HG03095 (cell line): Measurements from ENCODE around the gene SLC5A2.
"Not testable (repeated sequence)": the region's sequence is repeated elsewhere in the genome, so short reads cannot be mapped to it uniquely, and the experiment has no call there.

Experiments
- ATAC-seq: cut with Tn5 transposase; IDR thresholded peaks from one replicate; pipeline ENCODE4 v1.9.1; 2021; ENCODE audit warnings: moderate library complexity; ENCODE audit not compliant: unreplicated experiment

Gene SLC5A2

DNA sequence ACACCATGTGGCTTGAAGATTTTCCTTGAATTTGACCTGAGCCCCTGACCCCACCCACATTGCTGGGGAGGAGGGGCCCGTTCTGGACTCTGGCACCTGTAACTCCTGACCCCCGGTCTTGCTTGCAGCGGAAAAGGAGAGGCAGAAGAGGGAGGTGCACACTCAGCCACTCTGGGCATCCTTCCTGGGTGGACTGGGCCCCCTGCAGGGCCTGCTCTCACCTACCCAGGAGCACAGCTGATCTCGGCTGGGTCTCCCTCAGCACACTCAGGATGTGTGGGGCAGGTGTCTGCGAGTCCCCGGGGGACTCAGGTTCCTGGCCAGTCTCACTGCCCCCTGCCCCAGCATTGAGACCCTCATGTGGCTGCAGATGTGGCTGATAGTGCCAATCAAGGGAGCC lies 40.8 kb downstream of the SLC5A2 start:
- not testable (repeated sequence) for ATAC-seq

DNA sequence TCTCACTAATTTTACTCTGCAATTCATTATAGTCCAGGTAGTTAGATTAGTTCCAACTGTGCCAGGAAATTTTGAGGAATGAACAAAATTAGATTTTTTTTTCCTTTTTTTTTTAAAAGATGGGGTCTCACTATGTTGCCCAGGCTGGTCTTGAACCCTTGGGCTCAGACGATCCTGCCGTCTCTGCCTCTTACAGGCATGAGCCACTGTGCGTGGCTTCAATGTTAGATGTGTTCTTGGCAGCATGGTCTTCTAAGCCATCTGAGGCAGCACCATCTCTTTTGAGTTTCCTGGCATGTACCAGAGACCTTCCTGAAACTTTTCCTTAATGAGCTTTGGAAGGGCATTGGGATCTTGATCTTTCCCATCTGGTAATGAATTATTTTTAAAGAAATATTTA lies 42.2 kb downstream of the SLC5A2 start:
- ATAC-seq, result no peak

- no peak for ATAC-seq
These were observed 44.9 kb downstream of the SLC5A2 start, which contains the start of gene AHSP for GRCh38 chr16:31527734-31528274. TSS of gene AHSP (plus strand) at chr16:31527900. CDS start at chr16:31528140, 240 bp downstream.

GRCh38 chr16:31528523-31529107 lies 45.7 kb downstream of the SLC5A2 start:
- no peak for ATAC-seq

- ATAC-seq, result no peak
These were observed 46.4 kb downstream of the SLC5A2 start for GRCh38 chr16:31529108-31529936.

GRCh38 chr16:31529937-31530312 lies 47.0 kb downstream of the SLC5A2 start:
- no peak for ATAC-seq

GRCh38 chr16:31530405-31530804 lies 47.5 kb downstream of the SLC5A2 start:
- no peak for ATAC-seq

DNA sequence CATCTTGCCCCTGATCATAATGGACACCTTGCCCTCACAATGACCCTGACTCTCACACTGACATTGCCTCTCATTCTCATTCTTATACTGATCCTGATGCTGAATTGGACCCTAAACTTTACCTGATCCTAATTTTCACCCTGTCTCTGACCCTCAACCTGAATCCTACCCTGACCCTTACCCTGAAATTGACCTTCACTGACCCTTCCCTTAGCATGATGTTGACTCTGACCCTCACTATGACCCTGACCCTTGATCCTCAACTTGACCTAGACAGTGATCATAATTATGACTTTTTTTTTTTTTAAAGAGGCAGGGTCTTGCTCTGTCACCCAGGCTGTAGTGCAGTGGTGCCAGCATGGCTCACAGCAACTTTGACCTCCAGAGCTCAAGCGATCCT lies 48.2 kb downstream of the SLC5A2 start:
- ATAC-seq, result no peak

DNA sequence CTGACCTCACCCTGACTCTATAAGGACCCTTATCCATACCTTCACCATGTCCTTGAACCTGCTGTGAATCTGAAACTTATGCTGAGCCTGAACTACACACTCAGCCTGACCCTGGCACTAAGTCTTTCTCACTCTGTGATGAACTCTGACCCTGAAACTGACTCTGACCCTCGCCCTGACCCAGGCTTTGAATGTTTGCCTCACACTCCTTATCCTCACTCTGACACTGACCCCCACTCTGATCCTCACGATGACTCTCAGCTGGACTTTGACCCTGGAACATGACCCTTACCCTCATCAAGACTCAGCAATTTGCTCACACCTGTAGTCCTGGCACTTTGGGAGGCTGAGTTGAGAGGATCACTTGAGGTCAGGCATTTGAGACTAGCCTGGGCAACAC lies 49.2 kb downstream of the SLC5A2 start:
- ATAC-seq, result no peak

- ATAC-seq, result no peak
These were observed 50.0 kb downstream of the SLC5A2 start for GRCh38 chr16:31532896-31533295.

- no peak for ATAC-seq
These were observed 52.8 kb downstream of the SLC5A2 start for GRCh38 chr16:31535737-31536136.

DNA sequence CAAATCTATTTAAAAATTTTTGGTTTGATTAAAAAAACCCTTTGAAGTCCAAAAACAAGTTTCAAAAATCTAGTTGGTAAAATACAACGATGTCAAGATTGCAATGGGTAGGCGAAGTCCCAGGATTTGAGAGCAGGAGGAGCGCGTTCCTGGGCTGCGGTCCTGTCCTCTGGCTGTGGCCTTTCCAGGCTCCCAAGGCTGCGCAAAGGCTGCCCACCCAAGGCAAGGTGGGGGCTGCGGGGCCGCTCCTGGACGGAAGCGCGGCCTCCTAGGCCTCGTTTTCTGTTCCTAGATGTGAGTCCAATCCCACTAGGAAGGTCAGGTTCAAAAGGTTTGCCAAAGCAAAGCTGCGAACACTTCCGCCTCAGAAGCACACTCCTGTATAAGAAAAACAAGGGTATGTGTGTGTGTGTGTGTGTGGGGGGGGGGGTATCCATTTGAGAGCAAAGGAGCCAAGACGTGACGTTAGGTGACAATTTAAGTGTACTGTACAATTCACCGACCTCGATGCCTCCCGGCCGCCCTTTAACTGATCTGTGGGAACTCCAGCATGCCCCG lies 54.0 kb downstream of the SLC5A2 start:
- no peak for ATAC-seq

GRCh38 chr16:31537362-31538242 lies 54.7 kb downstream of the SLC5A2 start:
- no peak for ATAC-seq

- ATAC-seq, result not testable (repeated sequence)
These were observed 55.3 kb downstream of the SLC5A2 start for GRCh38 chr16:31538243-31538598.

- not testable (repeated sequence) for ATAC-seq
These were observed 56.8 kb downstream of the SLC5A2 start for GRCh38 chr16:31539762-31540161.
